IPS-NIHi11 (cell line): Measurements from ENCODE around the gene LAG3.
"Not testable (repeated sequence)": the region's sequence is repeated elsewhere in the genome, so short reads cannot be mapped to it uniquely, and the experiment has no call there.

Experiments used
- DNase-seq: peaks from one replicate; pipeline ENCODE4 v3.0.0; 2012; ENCODE audit warnings: mixed read lengths, low spot score

LAG3 gene

DNA sequence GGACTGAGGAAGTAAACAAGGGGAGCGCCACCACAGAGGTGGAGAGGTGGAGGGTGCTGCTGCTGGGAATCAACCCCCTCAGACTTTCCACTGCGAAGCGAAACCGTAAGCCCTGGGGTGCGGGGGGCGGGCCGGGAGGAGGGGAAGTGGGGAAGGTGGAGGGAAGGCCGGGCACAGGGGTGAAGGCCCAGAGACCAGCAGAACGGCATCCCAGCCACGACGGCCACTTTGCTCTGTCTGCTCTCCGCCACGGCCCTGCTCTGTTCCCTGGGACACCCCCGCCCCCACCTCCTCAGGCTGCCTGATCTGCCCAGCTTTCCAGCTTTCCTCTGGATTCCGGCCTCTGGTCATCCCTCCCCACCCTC is at the start of gene LAG3:
Gene LAG3, plus strand, starts transcription at position 190 of the 365 bp plus-strand sequence. CDS start 333 bp downstream, outside the sequence.
- DNase-seq, result peak; percentile 25

DNA sequence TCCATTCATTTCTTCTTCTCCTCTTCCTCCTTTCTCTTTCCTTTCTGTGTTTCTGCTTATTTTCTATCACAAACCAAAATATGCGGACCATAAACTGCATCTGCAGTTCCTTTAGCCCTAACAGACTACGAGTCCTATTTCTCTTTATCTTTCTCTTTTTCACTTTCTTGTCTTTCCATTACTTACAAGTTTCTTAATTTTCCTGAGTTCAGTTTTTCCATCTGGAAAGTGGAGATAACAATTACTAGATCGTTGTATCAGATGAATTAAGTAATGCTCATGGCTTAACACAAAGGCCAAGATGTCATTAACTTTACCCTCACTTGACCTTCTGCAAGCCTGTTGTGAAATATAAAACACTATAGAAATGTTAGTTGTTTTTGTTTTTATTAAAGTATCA is 49.5 kb upstream of the LAG3 start:
- DNase-seq, result no peak

DNA sequence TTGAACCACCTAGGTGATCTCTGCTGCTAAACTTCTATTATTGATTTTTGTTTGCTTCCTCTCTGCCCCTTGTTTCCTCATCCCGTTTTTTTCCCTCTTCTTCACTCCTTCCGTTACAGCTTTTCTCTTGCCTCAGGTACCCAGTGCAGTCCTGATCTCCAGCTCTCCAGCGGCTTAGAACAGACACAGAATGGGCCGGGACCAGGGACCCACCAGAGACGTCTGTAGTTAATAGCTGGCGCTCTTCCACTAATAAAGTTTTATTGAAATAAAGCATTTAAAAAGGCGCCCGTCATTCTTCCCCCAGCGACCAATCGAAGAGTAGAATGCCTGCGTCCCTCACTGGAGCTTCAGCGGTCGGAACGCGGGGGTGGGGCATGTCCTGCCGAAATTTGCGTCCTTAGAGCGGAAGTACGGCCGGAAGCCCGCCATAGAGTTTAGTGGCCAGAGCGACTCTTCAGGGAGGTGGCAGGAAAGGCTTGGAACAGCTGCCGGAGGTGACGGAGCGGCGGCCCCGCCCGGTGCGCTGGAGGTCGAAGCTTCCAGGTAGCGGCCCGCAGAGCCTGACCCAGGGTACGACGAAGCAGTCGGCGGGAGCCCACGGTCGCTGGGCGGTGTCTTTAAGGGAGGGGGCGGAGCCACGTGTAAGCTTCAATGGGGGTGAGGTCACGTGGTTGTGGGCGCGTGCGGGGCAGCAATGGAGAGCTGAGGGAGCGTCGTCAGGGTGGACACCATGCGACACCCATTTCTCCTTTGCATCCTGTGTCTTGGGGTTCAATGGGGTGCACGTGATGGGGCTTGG is 48.5 kb upstream of the LAG3 start, which contains the start of gene COPS7A:
Gene COPS7A, plus strand, starts transcription at position 440 of the 802 bp plus-strand sequence. CDS start 611 bp downstream, outside the sequence.
- peak; percentile 98 for DNase-seq

- no peak for DNase-seq
Observed at GRCh38 chr12:6724409-6724797, 47.9 kb upstream of the LAG3 start.

- no peak for DNase-seq
Observed at GRCh38 chr12:6725350-6725749, 47.0 kb upstream of the LAG3 start.

- DNase-seq, result no peak
Observed at GRCh38 chr12:6729186-6729585, 43.1 kb upstream of the LAG3 start.

- DNase-seq, result no peak
Observed at GRCh38 chr12:6730169-6730568, 42.2 kb upstream of the LAG3 start.

- DNase-seq, result no peak
Observed at GRCh38 chr12:6734506-6735387, 37.6 kb upstream of the LAG3 start.

DNA sequence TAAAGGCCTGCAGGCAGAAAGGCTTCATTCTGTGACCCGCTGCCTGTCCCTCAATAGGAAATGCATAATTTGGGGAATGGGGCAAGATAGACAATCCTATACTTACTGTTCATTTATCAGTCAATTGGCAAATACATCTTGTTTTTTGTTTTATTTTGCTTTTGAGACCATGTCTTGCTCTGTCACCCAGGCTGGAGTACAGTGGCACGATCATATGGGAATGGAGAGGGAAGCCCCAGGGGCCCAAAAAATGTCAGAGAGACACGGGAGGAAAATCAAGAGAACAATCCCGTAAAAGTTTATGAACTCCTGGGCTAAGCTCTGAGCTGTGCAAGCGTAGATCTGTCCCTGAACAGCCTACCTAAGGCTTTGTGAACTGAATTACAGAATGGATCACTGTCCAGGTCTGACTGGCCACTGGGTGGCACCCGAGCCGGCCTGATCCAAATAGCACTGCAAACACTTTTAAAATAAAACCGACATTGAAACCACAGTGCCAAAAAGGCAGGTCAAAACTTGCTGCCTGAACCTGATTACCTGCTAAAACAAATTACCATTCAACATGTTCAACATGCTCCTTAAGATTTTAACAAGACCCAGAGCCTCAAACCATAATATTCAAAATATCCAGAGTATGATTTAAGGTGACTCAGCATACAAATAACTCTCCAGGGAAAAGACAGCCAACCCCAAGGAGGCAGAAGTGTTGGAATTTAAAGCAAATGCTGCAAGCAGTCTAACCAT is 36.7 kb upstream of the LAG3 start:
- peak; percentile 77 for DNase-seq

DNA sequence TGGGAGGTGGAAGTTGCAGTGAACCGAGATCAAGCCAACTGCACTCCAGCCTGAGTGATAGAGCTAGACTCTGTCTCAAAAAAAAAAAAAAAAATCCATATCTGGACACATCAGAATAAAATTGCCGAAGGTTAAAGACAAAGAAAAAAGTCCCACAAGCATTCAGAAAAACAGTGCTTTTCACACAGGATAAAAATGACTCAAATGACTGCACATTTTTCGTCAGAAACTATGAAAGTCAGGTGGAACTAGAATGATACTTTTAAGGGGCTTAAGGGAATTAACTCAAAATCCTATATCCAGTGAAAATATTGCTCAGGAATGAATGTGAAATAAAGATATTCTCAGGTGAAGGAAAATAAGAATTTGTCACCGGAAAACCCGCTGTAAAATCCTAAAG is 35.6 kb upstream of the LAG3 start:
- DNase-seq, result no peak

DNA sequence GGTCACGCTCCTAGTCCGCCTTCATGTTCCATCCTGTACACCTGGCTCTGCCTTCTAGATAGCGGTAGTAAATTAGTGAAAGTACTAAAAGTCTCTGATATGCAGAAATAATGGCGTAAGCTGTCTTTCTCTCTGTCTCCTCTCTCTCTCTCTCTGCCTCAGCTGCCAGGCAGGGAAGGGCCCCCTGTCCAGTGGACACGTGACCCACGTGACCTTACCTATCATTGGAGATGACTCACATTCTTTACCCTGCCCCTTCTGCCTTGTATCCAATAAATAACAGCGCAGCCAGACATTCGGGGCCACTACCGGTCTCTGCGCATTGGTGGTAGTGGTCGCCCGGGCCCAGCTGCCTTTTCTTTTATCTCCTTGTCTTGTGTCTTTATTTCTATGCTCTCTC is 30.2 kb upstream of the LAG3 start:
- DNase-seq, result not testable (repeated sequence)

GRCh38 chr12:6742834-6743233 is 29.5 kb upstream of the LAG3 start:
- no peak for DNase-seq

- DNase-seq, result not testable (repeated sequence)
Observed at GRCh38 chr12:6743300-6743699, 29.0 kb upstream of the LAG3 start.

DNA sequence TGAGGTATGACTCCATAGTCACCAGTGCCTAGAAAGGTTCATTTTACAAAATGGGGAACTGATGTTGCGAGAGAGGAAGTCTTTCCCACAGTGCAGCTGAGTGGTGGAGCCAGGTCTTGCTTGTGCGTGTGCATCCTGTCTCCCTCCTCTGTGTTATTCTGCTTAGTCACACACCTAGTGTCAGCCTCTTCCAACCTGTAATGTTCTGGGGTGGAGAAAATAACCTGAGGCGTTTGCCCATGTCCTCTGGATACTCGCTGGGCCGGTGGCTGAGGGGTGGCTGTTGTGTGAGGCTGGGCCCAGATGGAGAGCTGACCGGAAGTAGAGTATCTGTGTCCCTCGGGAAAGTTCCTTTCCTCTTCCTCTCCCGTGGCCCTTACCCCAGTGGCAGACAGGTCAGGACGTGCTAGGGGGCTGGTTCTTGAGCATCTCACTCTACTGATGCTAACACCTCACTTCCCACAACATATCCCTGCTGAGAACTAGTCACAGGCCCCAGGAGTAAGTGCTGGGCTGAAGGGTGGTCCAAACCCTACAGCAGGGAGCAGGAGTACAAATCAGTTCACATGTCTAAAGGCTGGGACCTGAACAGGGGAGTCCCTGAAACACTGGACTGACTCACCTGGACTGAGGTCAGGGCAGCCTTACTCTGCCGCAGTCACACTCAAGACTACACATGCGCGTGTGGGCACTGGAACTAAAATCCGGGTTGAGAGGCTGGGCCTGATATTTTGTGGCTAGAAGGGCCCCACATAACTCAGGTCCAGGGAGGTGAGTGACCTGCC is 26.4 kb upstream of the LAG3 start:
- DNase-seq, result no peak

DNA sequence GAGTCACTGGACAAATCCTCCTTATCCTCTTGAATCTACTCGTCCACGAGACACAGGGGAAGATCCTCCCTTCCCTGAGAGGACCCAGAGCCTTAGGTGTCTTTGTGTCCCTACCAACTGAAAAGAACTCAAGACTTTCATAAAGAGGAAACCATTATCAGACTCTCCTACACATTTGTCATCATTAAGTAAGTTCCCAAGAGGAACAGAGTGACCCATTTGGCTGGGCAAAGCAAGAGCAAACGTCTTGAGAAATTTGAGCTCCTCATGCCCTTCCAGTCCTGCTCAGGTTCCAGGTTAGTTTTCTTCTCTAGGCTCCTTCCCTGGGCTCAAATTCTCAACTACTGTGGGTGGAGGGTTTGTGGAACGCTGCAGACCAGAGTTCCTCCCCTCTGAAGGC is 25.1 kb upstream of the LAG3 start:
- DNase-seq, result no peak

DNA sequence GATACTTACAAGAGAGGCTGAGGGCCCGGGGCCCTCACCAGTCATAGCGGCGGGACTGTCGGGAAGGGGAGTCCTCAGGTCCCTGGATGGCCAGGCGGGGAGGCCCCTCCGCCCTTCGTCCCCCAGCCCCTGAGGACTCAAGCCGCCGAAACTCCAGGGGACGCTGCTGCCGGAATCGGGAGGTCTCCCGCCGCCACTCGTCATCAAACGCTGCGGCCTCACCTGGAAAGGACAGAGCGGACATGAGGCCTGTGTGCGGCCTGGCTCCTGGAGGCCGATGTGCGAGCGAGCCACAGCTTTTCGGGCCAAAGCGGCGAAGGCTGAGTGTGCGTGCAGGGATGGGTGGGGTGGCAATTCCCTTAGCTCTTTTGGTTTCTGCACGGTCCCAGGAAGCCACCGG is 23.6 kb upstream of the LAG3 start:
- DNase-seq, result no peak

DNA sequence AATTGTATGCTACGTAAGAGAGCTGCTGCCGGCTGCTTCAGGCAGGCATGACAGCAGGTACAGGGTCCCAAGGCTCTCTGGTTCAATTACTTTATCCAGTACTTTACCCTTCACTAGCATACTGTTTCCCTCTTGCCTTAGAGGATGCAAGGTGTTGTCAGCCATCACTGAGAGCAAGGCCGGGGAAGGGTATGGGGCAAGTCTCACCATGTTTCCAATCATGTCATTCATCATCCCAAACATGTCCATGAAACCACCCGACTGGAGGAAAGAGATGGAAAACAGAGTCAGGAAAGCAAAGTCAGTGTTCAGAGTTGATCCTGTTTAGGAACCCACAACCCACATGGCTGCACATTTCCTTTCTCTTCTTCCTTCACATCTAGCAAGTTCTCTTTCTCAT is 21.8 kb upstream of the LAG3 start:
- no peak for DNase-seq

GRCh38 chr12:6751767-6752166 is 20.6 kb upstream of the LAG3 start:
- no peak for DNase-seq

GRCh38 chr12:6752167-6752920 is 20.0 kb upstream of the LAG3 start:
- DNase-seq, result peak; percentile 83

GRCh38 chr12:6752921-6753771 is 19.2 kb upstream of the LAG3 start, which contains the start of gene MLF2:
TSS of gene MLF2 (minus strand) at chr12:6753141. CDS start at chr12:6752334, 807 bp downstream.
- peak; percentile 100 for DNase-seq
